ENCODE measurements around the gene CLPTM1L.
"Not testable (repeated sequence)": the region's sequence is repeated elsewhere in the genome, so short reads cannot be mapped to it uniquely, and the experiment has no call there.

Gene CLPTM1L

GRCh38 chr5:1380011-1380817 lies 35.3 kb upstream of the CLPTM1L start:
- no peak for DNase-seq

- no peak for DNase-seq
Observed at GRCh38 chr5:1378866-1379659, 34.2 kb upstream of the CLPTM1L start.

GRCh38 chr5:1378096-1378495 lies 33.2 kb upstream of the CLPTM1L start:
- DNase-seq: no peak

DNA sequence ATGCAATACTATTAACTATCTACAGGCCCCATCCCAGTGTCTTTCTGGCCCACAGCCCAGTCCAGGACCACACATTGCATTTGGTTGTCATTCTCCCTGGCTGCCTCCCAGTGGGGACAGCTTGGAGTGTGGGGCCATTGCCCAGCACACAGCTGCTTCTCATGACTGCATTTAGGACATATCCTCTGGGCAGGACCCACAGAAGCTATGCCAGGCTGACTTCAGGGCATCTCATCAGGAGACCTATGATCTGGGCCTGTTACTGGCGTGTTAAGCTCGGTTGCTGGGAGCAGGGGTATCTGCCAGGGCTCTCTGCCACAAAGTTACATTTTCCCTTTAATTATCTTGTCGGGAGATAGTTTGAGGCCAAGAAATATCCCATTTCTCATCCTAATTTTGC lies 32.1 kb upstream of the CLPTM1L start:
- no peak for DNase-seq

GRCh38 chr5:1375871-1376810 lies 31.2 kb upstream of the CLPTM1L start:
- no peak for DNase-seq

DNA sequence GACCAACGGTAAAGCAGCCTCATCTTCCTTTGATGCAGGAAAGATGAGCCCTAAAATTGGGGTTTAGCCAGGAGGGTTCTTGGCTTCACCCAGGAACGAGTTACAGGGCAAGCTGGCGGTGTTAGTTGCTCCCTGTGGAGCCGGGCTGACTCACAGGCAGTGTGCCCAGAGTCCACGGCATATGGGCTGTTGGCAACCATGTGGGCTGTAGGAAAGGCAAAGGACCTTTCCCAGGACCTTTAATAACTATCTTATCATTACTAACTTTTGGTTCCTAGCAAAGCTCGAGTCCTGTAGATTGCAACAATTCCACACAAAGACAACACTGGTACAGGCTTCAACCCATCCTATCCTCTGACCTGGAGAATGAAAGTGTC lies 29.8 kb upstream of the CLPTM1L start:
- no peak for DNase-seq

- DNase-seq: no peak
Observed at GRCh38 chr5:1374030-1374678, 29.3 kb upstream of the CLPTM1L start.

DNA sequence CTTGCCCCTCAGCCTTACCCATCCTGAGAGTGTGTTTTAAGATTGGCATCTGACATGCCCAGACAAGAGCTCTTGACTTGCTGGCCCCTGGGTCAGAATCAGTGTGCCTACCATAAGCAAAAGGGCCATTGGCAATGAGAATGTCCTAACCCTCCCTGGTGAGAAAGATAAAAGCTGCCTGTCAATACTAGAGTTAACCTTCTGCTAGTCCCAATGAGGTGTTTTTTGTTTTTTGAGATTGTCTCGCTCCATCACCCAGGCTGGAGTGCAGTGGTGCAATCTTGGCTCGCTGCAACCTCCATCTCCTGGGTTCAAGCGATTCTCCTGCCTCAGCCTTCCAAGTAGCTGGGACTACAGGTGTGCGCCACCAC lies 27.1 kb upstream of the CLPTM1L start:
- not testable (repeated sequence) for DNase-seq

DNA sequence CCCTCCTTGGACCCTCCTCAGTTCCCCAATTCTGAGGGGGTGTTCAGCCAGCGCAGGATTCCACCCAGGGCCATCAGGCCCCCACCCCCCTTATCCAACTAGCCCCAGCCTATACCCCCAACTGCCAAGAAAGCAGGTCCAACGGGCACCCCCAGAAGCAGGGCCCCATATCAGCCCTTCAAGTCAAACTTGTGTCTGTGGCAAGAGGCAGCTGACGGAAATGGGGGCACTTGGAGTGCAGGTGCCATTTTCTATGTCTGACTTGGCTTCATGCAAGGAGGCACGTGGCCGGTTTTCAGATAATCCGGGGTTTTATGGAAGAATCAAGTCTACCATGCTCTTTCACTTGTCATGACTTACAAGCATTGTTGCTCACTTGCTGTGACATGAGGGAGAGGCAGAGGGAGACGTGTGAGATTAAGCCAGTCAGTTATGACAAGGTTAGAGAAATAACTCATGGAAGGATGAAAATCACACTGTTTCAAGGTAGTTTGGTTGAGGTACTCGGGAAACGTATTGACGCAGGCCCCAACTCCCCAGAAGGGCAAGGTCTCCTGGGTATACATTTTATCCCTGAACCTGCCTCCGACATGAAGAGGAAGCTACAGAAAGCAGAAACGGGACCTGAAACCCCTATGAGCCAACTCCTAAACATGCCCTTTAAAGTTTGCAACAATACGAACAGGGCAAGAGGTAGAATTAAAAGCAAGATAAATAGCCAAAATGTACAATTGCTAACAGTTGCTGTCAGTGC lies 26.5 kb upstream of the CLPTM1L start:
- DNase-seq: no peak

GRCh38 chr5:1370006-1370405 lies 25.1 kb upstream of the CLPTM1L start:
- no peak for DNase-seq

DNA sequence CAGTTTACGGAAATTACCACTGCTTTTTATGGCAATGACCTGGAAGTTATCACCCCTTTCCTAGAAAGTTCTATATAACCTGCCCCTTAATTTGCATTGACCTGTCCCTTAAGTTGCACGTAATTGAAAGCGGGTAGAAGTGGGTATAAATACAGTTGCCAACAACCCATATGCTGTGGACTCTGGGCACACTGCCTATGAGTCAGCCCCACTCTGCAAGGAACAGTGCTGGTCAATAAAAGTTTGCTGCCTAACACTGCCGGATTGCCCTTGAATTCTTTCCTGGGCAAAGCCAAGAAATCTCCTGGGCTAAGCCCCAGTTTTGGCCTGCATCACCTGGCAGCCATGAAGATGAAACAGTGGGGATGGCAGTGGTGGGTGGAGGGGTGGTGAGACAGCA lies 23.9 kb upstream of the CLPTM1L start:
- no peak for DNase-seq

GRCh38 chr5:1368236-1368635 lies 23.3 kb upstream of the CLPTM1L start:
- DNase-seq: no peak

DNA sequence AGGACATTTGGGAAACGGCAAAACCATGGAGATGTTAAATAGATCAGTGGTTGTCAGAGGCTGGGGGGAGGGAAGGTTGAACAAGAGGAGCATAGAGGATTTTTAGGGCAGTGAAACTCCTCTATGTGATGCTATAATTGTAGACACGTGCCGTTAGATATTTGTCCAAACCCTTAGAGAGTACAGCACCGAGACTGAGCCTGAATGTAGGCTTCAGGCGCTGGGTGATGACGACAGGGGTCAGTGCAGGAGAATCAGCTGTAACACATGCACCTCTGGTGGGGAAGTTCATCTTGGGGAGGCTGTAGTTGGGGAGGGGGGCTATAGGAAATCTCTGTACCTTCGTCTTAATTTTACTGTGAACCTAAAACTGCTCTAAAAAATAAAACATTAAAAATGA lies 22.2 kb upstream of the CLPTM1L start:
- DNase-seq: no peak

GRCh38 chr5:1366514-1366913 lies 21.6 kb upstream of the CLPTM1L start:
- no peak for DNase-seq

GRCh38 chr5:1364211-1364610 lies 19.3 kb upstream of the CLPTM1L start:
- DNase-seq: no peak

- no peak for DNase-seq
Observed at GRCh38 chr5:1363581-1363980, 18.7 kb upstream of the CLPTM1L start.

DNA sequence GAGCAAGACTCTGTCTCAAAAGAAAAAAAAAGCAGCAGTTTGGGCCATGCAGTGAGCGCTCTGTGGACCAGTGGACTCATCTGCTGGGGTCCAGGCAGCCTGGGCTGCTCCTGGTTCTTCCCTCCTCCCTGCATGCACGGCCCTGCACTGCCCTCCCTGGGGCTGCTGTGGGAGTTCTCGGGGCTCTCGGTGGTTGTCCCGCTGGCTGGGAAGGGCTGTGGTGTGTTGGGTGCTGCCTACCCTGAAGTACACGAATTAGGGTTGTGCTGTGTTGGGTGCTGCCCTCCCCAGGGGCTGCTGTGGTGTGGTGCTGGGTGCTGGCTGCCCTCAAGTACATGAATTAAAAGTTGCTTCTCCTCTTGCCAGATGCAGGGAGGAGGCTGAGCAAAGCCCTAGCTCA lies 18.3 kb upstream of the CLPTM1L start:
- DNase-seq: no peak

GRCh38 chr5:1362242-1363015 lies 17.5 kb upstream of the CLPTM1L start:
- DNase-seq: no peak

DNA sequence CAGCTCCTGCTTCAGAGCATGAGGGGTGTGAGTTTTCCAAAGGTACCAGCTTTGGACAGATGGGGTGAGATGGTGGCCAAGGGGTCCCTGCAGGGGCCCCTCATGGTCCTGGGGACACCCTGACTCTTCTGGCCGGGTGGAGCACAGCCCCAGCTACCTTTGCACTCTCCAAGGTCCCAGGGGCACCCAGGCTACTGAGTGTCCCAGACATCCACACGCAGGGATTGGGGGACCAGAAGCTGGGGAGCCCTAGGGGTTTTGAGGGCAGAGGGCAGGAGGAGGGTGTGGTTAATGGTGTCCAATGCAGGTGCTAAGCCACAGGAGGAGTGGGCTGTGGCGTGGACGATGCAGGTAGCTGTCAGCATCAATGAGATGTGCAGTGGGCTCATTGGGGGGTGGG lies 16.0 kb upstream of the CLPTM1L start:
- no peak for DNase-seq

GRCh38 chr5:1360367-1360766 lies 15.5 kb upstream of the CLPTM1L start:
- DNase-seq: not testable (repeated sequence)

- DNase-seq: no peak
Observed at GRCh38 chr5:1359713-1360112, 14.8 kb upstream of the CLPTM1L start.
